ENCODE data around the gene KAZN.

KAZN gene

DNA sequence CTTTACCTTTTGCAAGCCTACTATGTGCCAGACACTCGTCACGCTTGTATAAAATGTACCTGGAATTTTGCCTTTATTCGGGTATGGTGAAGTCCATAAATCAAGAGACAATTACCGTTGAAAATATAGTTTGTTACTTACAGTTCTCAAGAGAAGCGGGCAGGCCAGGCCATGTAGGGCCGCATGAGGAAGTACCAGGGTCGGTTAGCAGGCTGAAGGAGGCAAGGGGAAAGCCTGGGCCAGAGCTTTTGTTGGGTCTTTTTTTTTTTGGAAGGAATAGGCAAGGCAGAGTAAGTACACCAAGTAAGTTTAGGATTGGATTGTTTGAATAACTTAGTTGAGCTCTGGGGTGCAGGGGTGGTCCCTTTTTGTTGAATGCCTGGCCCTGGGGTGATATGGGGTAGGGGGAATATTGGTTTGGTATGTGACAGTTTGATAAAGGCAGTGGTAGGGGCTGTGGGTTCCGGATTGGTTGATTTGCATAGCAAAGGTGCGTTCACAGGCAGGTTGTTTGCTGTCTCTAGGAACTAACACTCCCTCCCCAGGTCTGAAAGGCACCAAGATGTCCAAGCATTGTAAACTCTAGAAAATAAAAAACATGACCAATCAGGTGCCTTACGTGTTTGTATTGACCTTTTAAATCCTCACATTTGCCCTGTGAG, 80.7 kb downstream of the KAZN start:
- no peak for DNase-seq

DNA sequence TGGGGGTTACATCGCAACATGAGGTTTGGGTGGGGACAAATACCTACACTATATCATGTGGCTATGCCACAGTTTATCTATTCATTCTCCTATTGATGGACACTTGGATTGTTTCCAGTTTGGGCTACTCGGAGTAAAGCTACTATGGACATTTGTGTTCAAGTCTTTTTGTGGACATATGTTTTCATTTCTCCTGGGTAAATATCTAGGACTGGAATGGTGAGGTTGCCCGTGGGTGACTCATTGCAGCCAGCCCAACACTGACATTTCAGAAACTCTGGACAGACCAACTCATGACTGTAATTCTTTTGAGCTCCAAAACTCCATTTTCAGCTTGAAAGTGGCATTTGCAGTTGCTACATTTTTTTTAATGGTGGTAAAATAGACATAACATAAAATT, 82.7 kb downstream of the KAZN start:
- DNase-seq: no peak

DNA sequence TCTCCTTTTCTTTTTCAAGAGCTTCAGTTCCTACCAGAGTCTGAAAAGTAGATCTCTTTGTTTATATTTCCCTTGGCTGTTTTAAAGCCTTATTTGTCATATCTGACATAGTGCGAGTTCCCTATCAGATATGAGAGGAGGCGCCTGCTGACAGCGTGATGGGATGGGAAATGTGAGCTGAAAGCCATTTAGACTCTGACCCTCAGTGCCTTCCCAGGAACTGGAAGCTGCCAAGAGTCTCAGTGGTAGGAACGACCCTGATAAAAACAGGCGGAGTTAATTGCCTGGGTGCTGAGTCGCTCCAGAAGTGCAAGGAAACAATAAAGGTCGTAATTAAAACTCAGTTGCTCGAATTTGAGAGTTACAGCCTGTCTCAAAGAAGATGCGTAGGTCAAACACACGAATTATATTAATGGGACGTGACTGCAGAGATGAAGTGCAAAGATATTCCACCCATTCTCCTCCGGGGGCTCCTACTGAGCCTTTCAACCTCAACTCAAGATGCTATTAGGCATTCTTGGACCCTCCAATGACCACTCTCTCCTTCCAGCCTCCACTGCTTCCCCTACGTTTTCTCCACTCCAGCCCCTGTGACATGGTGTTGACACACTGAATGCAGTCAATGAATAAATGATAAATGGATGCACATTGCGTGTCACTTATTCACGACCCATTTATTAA, 84.6 kb downstream of the KAZN start:
- no peak for DNase-seq

DNA sequence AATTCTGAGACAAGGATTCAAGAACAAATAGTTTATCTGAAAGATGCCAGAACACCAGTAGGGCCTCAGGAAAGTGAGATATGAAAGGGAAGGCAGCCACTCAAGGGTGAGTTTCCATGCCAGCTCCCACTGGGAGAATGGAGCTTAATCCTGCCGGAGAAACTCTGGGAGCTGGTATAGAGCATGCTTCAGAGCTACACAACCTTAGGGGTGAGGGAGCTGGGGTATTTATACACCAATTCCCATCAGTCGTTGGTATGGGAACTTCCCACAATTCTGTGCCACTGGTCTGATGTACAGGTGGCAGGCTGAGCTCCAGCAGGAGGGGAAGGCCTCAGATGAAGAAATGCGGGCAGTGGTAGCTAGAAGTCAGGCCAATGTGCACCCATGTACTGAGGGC, 86.6 kb downstream of the KAZN start:
- no peak for DNase-seq

DNA sequence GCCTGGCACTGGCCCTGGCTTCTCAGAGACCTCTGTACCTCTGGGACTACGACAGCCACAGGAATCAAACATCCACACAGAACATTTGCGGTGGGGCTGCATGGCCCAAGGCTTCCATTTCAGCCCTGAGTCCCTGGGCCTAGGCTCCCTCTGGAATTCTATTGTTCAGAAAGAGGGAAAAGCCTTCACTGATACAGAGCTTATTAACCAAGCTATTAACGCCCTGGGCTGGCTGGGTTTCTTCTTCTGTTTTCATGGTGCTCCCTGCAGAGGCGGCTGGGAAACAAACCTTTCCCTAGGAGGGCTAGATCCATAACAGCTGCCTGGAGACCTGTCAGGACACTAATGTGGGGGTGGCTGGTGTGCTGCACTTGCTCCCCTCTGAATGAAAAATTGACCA, 88.2 kb downstream of the KAZN start:
- DNase-seq: no peak

DNA sequence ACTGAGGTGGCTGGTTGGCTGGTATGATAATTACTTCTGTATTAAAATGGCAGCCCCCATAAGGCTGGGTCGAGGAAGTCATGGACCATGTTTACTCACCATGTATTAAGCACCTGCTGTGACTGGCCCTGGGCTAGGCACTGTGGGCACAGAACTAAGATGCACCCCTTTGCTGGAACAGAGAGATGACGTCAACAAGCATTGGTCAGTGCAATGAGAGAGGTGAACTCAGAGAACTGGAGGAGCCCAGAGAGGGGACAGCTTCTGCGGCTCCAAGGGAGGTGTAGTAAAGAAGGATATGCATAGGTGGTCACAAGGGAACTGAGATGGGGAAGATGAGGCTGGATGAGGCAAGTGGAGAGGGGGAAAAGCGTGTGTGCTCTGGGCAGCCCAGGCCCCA, 88.7 kb downstream of the KAZN start:
- DNase-seq: no peak

DNA sequence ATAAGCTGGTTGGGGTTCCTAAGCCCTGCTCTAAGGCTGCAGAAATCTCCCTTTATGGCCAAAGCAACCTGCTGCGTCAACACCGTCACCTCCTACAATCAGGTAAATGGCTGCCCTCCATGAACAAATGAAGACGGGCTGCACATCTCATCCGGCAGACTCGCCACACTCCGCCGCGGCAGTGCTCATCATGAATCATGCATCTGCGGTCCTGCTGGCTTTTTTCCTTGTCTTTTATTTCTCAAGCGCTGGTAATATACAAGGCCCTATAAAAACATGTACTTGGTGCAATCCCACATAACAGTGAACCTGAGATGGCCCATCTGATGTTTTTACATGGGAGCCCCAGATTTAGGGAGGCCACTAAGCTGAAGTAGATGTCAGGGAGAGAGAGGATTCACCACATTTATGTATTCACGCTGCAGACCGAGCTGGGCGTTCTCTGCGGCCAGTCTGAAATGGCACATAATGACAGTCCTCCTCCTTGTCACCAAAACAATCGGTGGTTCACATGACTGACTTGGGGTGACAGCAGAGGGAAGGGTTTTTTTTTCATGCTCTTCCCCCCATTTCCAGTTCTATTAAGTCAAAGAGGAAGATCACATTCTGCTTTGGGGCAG, 91.6 kb downstream of the KAZN start:
- no peak for DNase-seq

DNA sequence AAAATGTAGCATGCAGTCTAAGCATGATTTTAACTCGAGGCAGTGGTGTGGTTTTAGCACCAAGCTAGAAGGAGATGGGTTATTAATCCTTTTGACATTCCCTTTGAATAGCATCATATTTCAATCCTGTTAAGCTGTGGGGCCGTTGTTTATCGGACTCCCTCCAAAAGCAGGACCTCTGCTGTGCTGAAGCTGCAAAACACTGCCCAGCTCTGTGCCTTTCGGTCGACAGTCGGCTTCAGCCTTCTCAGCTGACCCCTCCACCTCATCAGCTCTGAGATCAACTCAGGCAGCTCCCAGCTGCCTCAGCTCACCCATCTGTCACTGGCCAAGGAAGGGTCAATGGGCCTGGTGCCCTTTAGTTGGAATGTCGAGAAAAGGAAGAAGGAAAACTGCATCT, 95.5 kb downstream of the KAZN start:
- no peak for DNase-seq

DNA sequence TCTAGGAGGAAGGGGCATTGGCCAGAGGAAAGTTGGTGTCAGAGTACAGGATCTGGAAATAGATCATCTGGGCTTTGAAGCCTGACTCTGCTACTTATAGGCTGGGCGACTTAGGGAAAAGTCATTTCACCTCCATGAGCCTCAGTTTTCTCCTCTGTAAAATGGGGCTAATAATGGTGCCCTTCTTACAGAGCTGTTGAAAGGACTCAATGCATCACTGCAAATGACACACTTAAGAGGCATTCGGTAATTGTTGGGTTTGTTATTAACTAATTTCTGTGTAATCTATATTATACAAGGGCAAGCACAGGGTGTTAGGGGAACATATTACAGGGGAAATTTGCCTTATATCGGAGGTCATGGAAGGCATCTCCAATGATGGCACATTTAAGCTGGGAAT, 96.1 kb downstream of the KAZN start:
- DNase-seq: no peak

DNA sequence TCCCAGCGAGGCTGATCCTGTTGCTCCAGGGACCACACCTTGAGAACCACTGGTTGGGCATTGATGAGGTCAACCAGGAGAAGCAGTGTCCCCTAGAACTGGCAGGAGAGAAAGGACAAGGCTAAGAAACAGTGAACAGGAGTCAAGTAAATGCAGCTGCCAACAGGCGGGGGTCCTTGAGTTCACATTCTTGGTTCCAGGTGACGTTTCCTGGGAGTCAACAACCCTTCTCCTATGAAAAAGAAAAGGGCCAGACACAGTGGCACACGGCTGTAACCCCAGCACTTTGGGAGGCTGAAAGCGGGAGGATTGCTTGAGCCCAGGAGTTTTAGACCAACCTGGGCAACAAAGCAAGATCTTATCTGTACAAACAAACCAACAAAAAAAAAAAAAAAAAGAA, 98.3 kb downstream of the KAZN start:
- DNase-seq: no peak

DNA sequence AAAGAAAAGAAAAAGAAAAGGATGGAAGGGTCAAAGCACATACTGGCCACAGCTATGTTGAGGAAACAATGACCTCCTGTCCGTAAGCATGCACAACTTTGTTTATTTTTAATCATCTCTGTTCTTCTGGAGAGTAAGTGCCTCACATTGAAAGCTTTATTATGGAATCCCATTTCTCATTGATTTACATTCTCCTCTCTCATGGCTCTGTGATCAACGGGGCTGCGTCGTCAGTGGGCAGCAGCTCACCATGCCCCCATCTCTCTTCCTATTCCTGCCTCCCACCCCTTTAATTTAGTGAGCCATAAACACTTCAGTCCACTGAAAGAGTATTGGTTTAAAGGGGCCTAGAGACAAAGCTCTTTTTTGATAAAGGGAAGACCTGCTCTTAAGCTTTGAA, 98.9 kb downstream of the KAZN start:
- no peak for DNase-seq

DNA sequence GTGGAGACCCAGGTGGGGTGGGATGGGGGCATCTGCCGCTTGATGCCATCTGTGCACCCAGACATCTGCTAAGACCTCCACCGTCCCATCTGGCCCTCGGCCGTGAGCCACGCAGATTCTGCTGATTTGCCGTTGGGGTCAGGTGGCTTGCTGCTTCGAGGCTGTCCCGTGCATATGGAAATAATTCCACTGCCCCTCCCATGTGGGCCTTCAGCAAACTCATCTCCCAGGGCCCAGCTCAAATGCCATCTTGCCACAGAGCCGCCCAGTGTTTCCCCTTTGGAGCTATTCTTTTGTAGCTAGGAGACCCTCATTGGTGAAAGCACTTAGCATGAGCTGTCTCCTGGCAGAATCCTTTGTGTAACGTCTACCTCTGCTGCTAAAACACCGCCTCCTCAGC, 99.8 kb downstream of the KAZN start:
- no peak for DNase-seq

DNA sequence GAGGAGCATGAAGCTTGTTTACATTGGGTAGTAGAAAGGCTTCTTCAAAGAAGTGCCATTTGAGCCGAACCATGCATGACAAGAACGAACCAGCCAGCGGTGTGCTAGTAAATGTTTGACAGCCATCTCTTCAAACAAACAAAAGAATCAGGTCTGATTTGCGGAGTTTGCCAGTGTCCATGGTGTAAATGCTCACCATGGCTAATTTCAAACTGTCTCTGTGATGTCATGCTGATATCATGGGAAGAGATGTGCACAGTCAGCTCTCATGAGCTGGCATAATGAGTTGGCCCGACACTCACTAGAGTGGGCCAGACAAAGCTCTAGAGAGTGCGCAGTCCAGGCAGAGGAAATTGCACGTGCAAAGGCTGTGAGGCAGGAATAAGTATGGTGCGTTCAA, 101.1 kb downstream of the KAZN start:
- no peak for DNase-seq

DNA sequence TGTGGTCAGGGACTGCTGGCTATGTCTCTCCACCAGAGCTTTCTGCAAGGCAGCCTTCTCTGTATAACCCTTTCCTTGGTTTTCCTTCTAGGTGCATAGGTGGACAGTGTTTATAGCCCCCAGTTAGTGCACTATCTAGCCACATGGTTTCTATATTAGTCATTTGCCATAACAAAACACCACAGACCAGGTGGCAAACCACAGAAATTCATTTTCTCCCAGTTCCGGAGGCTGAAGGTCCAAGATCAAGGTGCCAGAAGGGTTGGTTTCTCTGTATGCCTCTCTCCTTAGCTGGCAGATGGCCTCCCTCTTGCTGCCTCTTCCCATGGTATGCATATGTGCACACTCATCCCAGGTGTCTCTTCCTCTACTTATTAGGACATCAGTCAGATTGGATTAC, 106.4 kb downstream of the KAZN start:
- no peak for DNase-seq

DNA sequence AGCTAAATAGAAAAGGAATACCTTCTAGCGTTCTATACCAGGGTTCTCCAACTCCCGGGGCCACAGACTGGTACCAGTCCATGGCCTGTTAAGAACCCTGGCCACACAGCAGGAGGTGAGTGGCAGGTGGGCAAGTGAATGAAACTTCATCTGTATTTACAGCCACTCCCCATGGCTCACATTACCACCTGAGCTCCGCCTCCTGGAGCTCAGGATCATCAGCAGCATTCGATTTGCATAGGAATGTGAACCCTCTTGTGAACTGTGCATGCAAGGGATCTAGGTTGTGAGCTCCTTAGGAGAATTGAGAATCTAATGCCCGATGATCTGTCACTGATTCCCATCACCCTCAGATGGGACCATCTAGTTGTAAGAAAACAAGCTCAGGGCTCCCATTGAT, 107.3 kb downstream of the KAZN start:
- no peak for DNase-seq

DNA sequence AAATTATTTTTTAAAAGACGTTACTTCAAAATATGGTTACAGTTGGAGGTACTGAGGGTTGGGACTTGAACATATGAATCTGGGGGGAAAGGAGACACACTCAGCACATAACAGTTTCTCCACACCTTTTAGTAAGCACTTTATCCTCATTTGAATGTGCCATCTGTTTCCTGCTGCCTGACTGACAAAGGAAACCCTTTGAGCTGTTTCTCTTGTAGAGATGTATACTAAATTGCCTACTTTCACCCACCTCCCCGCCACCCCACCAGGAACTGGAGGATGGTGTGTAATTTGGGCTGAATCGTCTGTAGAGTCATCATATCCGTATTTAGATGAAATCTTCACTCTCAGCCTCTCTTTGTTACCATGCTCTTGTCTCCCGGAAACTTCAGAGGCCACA, 108.1 kb downstream of the KAZN start:
- DNase-seq: no peak

DNA sequence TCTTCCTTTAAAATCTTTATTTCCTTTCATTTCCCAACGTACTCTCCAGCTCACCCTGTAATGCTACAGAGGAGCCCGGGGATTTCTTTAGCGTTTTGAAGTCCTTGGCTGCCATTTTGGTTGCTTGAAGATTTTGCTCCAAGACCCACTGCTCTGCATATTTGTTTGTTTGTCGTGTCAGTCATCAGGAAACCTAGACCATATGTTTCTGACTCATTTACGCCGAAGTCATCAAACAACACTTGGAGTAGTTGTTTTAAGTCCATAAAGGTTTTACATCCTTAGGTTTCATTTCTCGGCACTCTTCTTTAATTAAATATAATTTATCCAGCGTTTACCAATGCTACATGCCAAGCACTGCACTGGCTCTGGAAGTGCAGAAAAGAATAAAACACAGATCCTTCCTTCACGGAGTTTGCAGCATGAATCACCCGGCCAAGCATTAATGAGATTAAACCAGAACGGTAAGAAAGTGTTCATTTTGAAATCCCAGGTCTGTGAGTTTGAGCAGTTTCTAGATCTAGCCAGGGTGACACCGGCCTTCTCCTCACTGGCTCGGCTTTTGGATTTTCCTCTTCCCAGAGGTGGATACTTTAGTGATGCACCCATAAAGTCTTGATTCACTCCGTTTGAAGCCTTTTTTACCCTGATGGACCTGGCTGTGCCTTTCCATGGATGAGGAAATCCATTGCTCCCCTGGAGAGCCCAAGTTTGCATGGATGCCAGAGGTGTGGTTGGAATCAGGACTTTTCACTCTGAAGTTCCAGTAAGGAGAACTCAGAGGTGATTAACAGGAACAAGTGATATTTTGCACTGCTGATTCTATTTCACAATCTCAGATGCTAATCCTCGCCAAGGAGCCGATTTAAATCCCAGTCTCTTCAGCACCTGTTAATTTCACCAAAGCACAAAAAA, 109.3 kb downstream of the KAZN start:
- DNase-seq: no peak

DNA sequence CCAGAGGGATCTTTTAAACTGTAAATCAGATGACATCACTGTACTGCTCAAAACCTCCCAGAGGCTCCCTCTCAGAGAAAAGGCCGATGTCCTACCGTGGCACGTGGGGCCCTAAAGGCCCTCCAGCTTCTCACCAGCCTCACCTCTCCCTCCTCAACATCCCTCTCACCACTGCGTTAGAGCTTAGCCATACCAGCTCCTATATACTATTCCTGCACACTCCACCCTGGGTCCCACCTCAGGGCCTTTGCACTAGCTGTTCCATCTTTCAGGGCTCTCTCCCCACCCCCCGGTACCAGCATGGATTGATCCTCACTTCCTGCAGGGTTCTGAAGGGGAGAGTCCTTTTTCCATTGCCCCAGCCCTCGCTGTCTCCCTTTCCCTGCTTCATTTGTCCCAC, 111.8 kb downstream of the KAZN start:
- no peak for DNase-seq

DNA sequence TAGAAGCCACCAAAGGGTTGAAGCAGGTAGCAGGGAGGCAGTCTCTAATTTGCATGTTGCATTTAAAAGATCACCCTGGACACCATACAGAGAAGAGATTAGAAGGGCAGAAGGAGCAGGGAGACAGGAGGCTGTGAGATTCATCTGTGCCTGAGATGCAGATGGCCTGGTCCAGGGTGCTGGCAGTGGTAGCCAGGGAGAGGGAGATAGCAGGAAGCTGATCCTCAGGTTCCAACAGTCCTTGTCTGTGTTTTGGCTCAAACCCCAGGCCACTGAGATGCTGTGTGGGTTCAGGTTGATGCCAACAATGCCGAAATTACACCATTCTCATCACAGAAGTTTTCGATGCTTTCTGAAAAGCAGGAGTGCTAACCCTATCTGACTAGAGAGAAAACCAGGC, 113.7 kb downstream of the KAZN start:
- DNase-seq: no peak

DNA sequence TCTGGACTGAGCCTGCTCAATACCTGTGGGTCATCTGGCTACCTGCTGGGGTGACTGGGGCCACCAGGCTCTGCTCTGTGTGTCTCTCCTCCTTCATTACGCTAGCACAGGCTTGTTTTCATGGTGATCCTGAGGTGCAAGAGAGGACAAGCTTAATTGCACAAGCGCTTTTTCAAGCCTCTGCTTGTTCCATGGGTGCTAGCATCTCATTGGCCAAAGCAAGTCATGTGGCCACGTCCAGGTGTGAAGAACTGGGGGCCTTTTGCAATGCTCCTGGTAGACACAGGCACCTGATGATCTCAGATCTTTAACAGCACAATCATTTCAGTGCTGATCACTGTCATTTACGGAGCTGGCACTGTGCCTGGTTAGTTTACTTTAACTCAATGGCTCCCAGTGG, 114.6 kb downstream of the KAZN start:
- peak; percentile 85 for DNase-seq

DNA sequence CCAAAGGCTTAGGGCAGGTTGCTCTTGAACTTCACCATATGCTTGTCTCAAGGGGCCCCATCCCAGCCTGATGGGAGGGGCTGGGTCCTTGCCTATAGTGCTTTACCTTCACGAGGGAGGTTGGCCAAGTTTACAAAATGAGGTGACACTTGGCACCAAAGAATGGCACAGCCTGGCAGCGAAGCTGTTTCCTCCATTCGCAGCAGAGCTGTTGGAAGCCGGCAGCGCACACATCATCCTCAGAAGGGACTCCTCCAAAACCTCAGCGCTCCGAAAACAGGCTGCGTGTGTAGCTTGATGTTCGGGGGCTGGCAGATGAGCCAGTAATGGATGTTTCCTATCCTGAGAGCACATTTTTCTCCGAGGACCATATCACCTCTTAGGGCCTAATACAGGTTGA, 116.8 kb downstream of the KAZN start:
- no peak for DNase-seq

DNA sequence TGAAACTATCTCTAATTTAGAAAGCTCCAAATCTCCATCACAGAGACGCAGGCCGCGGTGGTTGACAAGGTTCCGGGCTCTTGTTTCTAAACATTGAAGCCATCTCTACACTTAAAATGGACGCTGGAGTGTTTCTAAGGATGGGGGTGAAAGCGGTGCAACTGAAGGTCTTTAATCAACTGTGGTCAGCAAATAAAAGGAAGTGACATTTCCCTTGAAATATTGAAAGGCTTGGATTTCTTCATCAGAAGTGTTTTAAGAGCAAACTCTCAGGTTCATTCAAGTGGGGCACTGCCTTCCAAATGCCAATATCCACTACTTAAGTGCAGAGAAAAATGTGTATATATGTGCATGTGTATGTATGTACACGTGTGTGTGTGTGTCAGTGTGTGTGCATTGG, 117.3 kb downstream of the KAZN start:
- DNase-seq: no peak

DNA sequence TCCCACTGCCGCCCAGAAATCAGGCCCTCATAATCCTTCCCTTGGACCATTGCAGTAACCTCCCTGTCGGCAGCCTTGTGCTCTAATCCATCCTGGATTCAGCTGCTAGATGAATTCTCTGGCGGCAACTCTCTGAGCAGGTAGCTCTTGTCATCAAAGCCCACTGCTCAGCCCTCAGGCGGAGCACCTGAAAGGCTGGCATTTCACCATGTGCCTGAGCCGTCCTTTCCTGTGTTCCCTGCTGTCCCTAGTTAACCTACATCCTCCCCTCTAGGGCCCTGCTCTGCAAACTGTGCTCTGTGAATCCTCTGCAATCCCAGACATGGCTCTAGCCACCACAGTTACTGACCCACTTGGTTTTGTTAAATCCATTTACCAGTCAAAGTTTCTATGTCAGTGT, 118.0 kb downstream of the KAZN start:
- DNase-seq: no peak

DNA sequence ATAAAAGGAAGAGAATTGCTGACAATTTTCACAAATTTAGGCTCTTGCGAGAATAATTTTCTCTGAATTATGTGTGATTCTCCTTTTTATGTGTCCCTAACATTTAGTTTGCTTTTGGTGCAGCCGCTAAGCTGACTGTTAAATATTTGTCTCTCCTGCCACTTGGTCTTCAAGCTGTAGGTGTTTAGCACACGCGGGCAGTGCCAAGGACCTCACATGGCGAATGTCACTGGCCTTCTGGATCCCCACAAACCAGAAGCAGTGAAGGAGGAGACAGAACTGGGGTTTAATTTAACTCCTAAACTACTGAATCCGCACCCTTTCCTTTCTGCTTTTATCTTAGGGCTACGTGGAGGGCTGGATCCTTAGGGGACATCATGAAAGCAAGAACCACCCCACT, 120.0 kb downstream of the KAZN start:
- no peak for DNase-seq

Measured in NCI-H1105 (cell line).